ENCODE results near the gene DTX3L. TPM values are rescaled to one million over a fixed set of nuclear protein-coding genes. Genes with fewer than 3 reads are reported as not detected.

Gene DTX3L
- total and polyA plus RNA-seq, 10 of the 15 experiments (the other 5 are each of a cell fraction or from before 2014, with no cell fraction given) = 9.9 to 41.4 (median 21.7) TPM

GRCh38 chr3:122598151-122598550 is 34.0 kb downstream of the DTX3L start:
- FAIRE-seq = no peak
- WGBS (ENCODE audit: insufficient coverage, insufficient replicate concordance, low lambda C conversion rate, missing lambda C conversion rate) = 100% methylated on average over 3 of the region's 3 CpGs
- POLR2A ChIA-PET = no interaction called here

More at GRCh38 chr3:122598151-122598550, 34.0 kb downstream of the DTX3L start:
- Histone ChIP-seq H3K4me3 (no peak overlapping the region), H3K4me1 (ENCODE audit: control insufficient read depth, insufficient read depth, low read length) (0 out of 2 replicates have a peak, but pooled peaks cover 3% of the 10 kb centered on the region), H2AFZ (ENCODE audit: control insufficient read depth, low read depth, low read length) (peak overlapping the region; percentile 44; the same call in 1 of the 2 replicates), H3K27ac (ENCODE audit: control insufficient read depth, insufficient read depth) (no peak overlapping the region), H3K9ac (ENCODE audit: control insufficient read depth, insufficient read depth, low read length) (no peak overlapping the region), H4K20me1 (ENCODE audit: control insufficient read depth, insufficient read depth) (no peaks in the 10 kb centered on the region), H3K27me3 (replicated peaks in 1 of 2; ENCODE audit: control insufficient read depth in 2 of 2, insufficient read depth in 2 of 2, low read length in 1 of 2) (no peaks in the 10 kb centered on the region), H3K4me2 (ENCODE audit: control insufficient read depth, insufficient read depth) (0 out of 2 replicates have a peak overlapping the region, but pooled peaks have one; percentile 30), H3K36me3 (ENCODE audit: control insufficient read depth in 2 of 2, insufficient read depth in 2 of 2, low read length in 1 of 2) (no peaks in the 10 kb centered on the region), H3K9me3 (replicated peaks; ENCODE audit: control insufficient read depth, insufficient read depth, low read length) (no peaks in the 10 kb centered on the region; the same call in 2 of the 3 replicates), H3K79me2 (ENCODE audit: control insufficient read depth, insufficient read depth, low read length) (no peaks in the 10 kb centered on the region; the same call in 1 of the 2 replicates)
- intact Hi-C loops (cut with micrococcal nuclease; ENCODE audit: unreplicated experiment) (no loop called here), in situ Hi-C loops (cut with MboI) (no loop called here)
- DNase-seq (ENCODE audit: low read depth, low spot score) (no peak), ATAC-seq (no peak; the same call in 2 of the 3 replicates)
- TF ChIP-seq CREM (IDR thresholded peaks at IDR 0.05; ENCODE audit: low read depth) (no peak), ZNF274 (IDR thresholded peaks at IDR 0.05; ENCODE audit: insufficient read depth, insufficient read length) (no peak), POLR2A (IDR thresholded peaks at IDR 0.05; ENCODE audit: low read depth, low read length) (no peak), TBL1XR1 (IDR thresholded peaks at IDR 0.05; ENCODE audit: low read depth, low read length) (no peak), BCL11A (IDR thresholded peaks at IDR 0.05; ENCODE audit: low read depth, low read length) (no peak), ATF7 (IDR thresholded peaks at IDR 0.05; ENCODE audit: low read depth) (no peak), PAX5 (IDR thresholded peaks at IDR 0.05; ENCODE audit: borderline replicate concordance, low read depth, low read length) (no peak), CTCF (IDR thresholded peaks at IDR 0.05 in 2 of 3, conservative IDR thresholded peaks at IDR 0.05 in 1 of 3; ENCODE audit: control insufficient read depth in 2 of 3, extremely low read depth in 1 of 3, insufficient read depth in 1 of 3, low read depth in 3 of 3, low read length in 3 of 3) (no peak), GABPA (IDR thresholded peaks at IDR 0.05; ENCODE audit: low read depth) (no peak), CUX1 (IDR thresholded peaks at IDR 0.05; ENCODE audit: insufficient replicate concordance, low read depth, low read length) (no peak), CBX5 (IDR thresholded peaks at IDR 0.05; ENCODE audit: low read depth) (no peak), KLF5 (IDR thresholded peaks at IDR 0.05; ENCODE audit: partially characterized antibody) (no peak), NFYB (IDR thresholded peaks at IDR 0.05; ENCODE audit: insufficient read depth, low read depth, low read length) (no peak), FOXM1 (IDR thresholded peaks at IDR 0.05; ENCODE audit: low read depth, low read length) (no peak), NBN (IDR thresholded peaks at IDR 0.05) (no peak), TAF1 (IDR thresholded peaks at IDR 0.05; ENCODE audit: borderline replicate concordance, low read depth, low read length) (no peak), ZNF217 (IDR thresholded peaks at IDR 0.05) (no peak), STAT1 (conservative IDR thresholded peaks at IDR 0.05) (no peak)
- SMC1A ChIA-PET (ENCODE audit: uncharacterized antibody, unreplicated experiment) = interaction anchor here (0.8 to 2.7 kb wide), 2 partner anchors 14 to 81 kb away, joined by 4 to 10 read pairs; no protein-coding TSS in a partner anchor
- no TSS peak for BruUV-seq (replicated peaks)
- RAD21 ChIA-PET (ENCODE audit: unreplicated experiment) = no interaction called here
- CTCF ChIA-PET = no interaction called here
